Measurements from ENCODE around the gene IGF2BP2.
"Not testable (repeated sequence)": the region's sequence is repeated elsewhere in the genome, so short reads cannot be mapped to it uniquely, and the experiment has no call there.

Gene IGF2BP2

GRCh38 chr3:185647134-185647879, 177.5 kb downstream of the IGF2BP2 start:
- no peak for DNase-seq

GRCh38 chr3:185646382-185647133, 178.3 kb downstream of the IGF2BP2 start:
- no peak for DNase-seq

- no peak for DNase-seq
These were observed 179.1 kb downstream of the IGF2BP2 start for GRCh38 chr3:185645596-185646381.

DNA sequence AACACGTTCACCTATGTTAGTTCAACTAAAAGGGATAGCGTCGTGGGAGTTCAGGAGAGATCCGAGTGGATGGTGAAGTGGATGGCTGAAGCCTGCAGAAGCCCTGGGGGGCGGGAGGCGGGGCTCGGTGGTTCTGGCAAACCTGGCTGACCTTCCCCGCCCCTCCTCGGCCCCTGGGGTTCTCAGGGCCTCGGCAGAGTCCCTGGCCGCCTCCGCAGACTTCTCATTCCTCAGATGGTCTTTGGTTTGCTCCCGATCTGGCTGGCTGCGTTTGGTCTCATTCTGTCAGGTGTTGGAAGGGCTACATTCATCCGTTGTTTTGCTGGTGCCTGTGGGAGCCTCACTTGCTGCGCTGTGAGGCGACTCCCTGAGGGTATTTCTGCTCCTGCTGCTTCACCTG, 179.7 kb downstream of the IGF2BP2 start:
- DNase-seq = not testable (repeated sequence)

DNA sequence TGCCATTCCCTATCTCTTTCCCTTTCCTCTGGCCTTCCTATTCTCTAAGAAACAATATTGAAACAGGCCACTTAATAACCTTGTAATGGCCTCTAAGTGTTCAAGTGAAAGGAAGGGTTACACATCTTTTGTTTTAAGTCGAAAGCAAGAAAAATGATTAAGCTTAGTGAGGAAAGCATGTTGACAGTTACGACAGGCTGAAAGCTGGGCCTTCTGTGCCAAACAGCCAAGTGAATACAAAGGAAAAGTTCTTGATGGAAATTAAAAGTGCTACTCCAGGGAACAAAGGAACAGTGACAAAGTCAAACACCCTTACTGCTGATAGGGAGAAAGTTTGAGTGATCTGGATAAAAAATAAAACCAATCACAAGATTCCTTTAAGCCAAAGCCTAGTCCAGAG, 184.5 kb downstream of the IGF2BP2 start:
- DNase-seq = no peak

- DNase-seq = no peak
These were observed 185.1 kb downstream of the IGF2BP2 start for GRCh38 chr3:185639632-185640206.

GRCh38 chr3:185638651-185639050, 186.2 kb downstream of the IGF2BP2 start:
- not testable (repeated sequence) for DNase-seq

DNA sequence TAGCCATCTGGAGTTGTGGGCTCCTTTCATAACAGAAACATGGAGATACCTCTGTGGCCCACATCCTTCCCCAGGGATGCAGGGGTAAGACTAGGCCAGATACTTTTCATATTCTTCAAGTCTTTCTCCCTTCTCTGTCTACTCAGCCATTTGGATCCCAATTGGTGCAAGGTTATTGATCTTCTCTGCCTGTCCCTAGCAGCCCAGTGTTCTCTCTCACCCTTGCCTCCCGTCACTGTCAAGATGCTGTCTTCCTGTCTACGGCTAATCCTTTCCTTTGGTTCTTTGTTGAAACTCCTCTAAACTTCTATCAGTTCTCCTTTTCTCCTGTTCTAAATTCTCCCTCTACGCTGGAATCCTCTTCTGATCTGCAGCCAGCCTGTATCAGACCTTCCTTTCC, 187.5 kb downstream of the IGF2BP2 start:
- DNase-seq = no peak

GRCh38 chr3:185632996-185633395, 191.8 kb downstream of the IGF2BP2 start:
- no peak for DNase-seq

DNA sequence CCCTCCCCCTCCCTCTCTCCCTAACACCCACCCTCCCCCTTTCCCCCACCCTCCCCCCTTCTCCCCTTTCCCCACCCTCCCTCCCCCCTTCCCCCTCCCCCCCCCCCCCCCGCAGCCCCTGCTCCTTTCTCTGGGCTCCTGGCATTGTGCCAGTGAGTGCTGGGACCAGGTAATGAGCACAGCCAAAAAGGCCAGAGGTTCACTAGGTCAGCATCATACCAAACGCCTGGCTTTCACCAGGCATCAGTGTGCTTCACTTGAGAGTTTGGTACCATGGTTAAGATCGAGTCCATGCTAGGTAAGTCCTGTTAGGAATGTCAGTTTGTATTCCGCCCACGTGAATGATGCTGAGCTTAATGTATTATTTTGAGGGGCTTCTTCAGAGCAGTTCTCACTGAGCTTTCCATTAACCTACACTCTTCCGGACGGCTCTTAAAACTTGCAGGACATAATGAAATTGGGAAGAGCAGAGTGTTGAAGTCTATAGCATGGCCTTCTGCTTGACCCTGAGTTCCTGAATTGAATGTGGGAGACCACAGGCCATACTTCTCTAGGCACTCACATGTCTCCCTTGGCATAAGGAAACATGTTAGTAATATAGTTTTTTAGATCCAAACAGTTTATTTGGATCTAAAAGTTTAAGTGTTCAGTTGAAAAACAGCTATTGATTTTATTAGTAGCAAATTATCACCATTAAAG, 193.2 kb downstream of the IGF2BP2 start:
- DNase-seq = peak in 1 of 58 donors; percentile 17

DNA sequence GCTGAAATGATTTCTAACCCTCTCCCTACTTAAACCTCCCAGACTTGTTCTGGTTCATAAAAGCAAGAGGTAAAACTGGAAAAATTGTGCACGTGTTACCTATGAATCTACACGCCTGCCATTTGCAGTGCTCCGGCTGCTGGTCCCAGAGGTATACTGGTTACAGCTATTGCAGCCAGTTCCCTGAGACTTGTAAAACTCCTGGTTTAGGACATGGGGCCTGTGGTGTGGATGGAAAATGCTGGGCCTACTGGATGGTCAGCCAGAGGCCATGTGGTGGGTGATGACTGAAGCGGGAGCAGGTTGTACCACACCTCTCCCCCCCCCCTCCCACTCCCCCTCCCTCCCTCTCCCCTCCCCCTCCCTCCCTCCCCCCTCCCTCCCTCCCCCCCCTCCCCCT, 193.7 kb downstream of the IGF2BP2 start:
- DNase-seq = no peak

DNA sequence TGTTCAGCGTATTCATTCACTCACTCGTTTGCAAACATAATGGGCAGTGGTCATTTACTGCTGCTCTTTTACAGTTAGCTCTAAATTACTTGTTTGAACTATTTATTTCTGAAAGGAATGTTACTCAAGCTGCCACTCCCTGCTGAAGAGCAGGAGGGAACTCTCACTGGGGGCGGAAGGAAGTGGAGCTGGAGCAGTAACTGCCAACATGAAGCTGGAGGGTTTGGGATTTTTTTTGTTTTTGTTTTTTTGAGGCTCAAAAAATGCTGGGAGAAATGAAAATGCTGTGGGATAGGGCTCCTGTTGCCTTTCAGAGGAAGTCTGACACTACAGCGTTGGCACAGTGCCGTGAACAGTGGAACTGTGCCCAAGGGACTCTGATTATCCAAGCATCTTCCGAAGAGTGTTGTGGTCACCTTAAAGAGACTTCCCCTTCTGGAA, 194.6 kb downstream of the IGF2BP2 start:
- DNase-seq = peak in 12 of 58 donors; percentile 3 to 71 (median 10)

DNA sequence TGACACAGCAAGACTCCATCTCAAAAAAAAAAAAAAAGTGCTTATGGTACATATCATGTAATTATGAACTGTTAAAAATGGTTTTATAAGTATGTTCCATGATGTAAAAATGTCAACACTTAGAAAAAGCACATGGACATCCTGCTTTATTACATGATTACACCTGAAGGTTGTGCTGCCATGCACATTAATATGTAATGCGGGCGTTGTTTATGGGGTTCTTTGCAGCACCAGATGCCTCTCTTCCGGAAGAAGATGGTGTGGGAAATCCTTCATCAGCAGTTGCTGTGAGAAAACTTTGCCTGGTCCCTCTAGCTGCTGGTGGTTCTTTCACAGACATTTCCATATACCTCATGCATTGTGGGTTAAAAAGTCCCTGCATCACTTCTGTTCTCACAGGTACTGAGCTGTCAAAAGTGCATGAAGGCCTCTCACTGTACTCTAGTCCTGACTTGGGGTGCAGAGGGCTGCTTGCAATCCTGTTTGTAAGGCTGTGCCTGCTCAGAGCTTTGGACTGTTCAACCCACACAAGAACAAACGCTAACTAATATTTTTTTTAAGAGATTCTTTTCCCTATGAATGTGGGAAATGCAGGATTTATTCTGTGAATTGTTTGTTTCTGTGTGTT, 195.2 kb downstream of the IGF2BP2 start:
- no peak for DNase-seq

- no peak for DNase-seq
These were observed 199.1 kb downstream of the IGF2BP2 start for GRCh38 chr3:185625784-185626183.

- no peak for DNase-seq
These were observed 200.7 kb downstream of the IGF2BP2 start for GRCh38 chr3:185623939-185624665.

DNA sequence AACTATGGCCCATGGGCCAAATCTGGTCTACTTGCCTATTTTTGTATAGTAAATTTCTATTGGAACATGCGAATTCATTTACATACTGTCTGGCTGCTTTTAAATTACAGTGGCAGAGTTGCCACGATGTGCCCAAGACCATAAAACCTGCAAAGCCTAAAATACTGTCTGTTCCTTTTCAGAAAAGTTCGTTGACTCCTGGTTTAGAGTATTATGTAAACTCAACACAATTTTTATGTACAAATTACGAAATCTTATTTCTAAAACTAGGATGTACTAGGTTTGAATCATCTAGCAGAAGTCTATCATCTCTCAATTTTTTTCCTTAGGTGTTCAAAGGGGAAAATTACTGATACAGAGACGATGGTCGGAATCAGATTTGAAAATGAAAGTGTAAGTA, 211.8 kb downstream of the IGF2BP2 start:
- DNase-seq = no peak

- DNase-seq = no peak
These were observed 218.6 kb downstream of the IGF2BP2 start for GRCh38 chr3:185606196-185606595.

GRCh38 chr3:185605566-185605965, 219.3 kb downstream of the IGF2BP2 start:
- DNase-seq = no peak

DNA sequence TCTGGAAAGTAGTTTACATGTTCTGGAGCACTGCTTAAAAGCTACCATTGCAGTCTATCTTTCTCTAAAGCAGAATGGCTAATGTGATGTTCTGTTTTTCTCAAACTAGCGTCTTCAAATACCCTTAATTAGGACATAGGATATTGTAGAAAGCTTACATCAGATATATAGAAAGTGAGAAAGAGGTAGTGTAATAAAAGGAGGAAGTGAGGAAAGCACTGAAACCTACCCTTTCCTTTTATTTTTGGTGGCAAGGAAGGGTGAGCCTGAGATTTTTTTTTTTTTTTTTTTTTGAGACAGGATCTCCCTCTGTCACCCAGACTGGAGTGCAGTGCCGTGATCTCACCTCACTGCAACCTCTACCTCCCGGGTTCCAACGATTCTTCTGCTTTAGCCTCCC, 229.3 kb downstream of the IGF2BP2 start:
- no peak for DNase-seq

DNA sequence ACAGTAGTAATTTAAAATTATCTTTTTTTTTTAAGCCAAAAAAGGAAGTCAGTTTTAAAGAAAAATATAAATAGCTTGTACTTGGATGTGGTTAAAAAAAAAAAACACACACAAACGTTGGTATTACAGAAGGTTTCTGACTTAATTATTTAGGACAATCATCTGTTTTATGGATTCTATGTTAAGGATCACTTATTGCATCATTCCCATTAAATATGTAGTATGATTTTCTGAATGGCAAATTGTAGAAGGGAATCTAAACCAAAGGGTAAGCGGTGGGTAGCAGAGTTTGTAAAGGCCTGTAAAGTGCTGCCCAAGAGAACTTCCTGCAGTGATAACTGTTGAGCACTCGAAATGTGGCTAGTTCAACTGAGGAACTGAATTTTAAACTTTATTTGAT, 230.8 kb downstream of the IGF2BP2 start:
- DNase-seq = no peak

All from anterior cingulate cortex (tissue), 58 donors.